Mucosa of descending colon (tissue), 3 donors: ENCODE data around the gene RASGRP2. TPM values are rescaled to one million over a fixed set of nuclear protein-coding genes. Genes with fewer than 3 reads are reported as not detected.

Source experiments
- ATAC-seq: fragments of 200-7000 bp; cut with Tn5 transposase; one replicate; pipeline ENCODE4 v1.9.1; 2020; ENCODE audit warnings: mild to moderate bottlenecking, moderate library complexity
- DNase-seq, 3 donors: peaks; one replicate each; pipeline ENCODE4 v3.0.0-alpha.2; 2020
- H3K36me3 ChIP-seq: fragments of 200-600 bp; one replicate; pipeline ENCODE4 v1.8.0; 2021; ENCODE audit warnings: low read depth, mild to moderate bottlenecking
- H3K4me1 ChIP-seq: fragments of 200-600 bp; one replicate; pipeline ENCODE4 v1.8.0; 2021; ENCODE audit warnings: low read depth, mild to moderate bottlenecking
- H3K4me3 ChIP-seq: fragments of 200-600 bp; one replicate; pipeline ENCODE4 v1.8.0; 2021; ENCODE audit warnings: mild to moderate bottlenecking
- H3K9me3 ChIP-seq: fragments of 200-600 bp; one replicate; pipeline ENCODE4 v1.8.0; 2021; ENCODE audit warnings: mild to moderate bottlenecking
- intact Hi-C, 2 donors: fragments of 100-400 bp; cut with DNase I in 1 of 2; cut with micrococcal nuclease in 1 of 2; formaldehyde crosslinking; loops; one replicate each; pipeline versions ENCODE4 v1.11.0 to v1.11.1; 2022; cut with DNase I, micrococcal nuclease
- total RNA-seq, 3 donors: library from RNA; stranded (reverse); fragmentation: NEBNext Ultra II Directional in 2 of 3; extraction: Animal tissue kit (Norgen Biotek cat#: 25700) in 2 of 3; gene quantifications; one replicate each; pipeline versions ENCODE4 v1.2.1 to v1.2.4, GENCODE V29; 2021 to 2023
- TF ChIP-seq, protein P1 (sequence below): fragments of 200-600 bp; IDR thresholded peaks from one replicate; pipeline ENCODE4 v1.8.0; 2022; ENCODE audit warnings: antibody characterized with exemption, mild to moderate bottlenecking
- donor health status: DM: no; HTN: no; CAD: no; lungs with moderate emphysema.
- donor health status: DM: no; HTN: no; CAD: no.
- donor health status: DM: no; HTN: yes; CAD: no.

Gene RASGRP2
- total RNA-seq, 3 donors from 2014 or later = 3.3 to 25.6 (median 9.7) TPM

DNA sequence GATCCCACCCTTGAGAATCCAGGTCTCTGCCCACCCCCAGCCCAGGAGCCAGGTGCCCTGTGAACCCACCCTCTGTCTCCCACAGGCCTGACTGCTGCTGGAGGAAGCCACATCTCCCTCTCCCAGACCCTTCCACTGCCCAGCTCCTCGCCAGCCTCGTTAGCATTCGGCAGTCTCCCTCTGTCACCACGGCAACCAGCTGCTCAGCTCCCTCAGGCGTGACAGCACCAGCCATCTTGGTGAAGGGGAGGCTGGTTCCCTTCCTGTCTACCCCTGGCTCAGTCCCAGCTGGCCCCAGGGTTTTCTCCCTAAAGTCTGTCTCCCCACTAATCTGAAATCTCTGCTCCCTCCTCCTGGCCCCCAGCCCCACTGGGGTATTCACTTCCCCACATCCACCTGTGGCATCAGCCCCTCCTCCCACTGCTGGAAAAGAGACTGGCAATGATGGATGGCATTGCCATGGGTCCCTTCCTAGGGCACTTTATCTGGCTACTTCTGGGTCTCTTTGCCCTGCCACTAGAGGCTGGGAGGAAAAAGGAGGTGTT lies 49.0 kb downstream of the RASGRP2 start:
- DNase-seq (no peak), ATAC-seq (no peak)
- Histone ChIP-seq H3K9me3 (no peaks in the 10 kb centered on the region), H3K4me1 (no peaks in the 10 kb centered on the region), H3K4me3 (no peak overlapping the region), H3K36me3 (no peaks in the 10 kb centered on the region)
- TF ChIP-seq, protein P1, sequence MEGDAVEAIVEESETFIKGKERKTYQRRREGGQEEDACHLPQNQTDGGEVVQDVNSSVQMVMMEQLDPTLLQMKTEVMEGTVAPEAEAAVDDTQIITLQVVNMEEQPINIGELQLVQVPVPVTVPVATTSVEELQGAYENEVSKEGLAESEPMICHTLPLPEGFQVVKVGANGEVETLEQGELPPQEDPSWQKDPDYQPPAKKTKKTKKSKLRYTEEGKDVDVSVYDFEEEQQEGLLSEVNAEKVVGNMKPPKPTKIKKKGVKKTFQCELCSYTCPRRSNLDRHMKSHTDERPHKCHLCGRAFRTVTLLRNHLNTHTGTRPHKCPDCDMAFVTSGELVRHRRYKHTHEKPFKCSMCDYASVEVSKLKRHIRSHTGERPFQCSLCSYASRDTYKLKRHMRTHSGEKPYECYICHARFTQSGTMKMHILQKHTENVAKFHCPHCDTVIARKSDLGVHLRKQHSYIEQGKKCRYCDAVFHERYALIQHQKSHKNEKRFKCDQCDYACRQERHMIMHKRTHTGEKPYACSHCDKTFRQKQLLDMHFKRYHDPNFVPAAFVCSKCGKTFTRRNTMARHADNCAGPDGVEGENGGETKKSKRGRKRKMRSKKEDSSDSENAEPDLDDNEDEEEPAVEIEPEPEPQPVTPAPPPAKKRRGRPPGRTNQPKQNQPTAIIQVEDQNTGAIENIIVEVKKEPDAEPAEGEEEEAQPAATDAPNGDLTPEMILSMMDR = no peak
- intact Hi-C loops = no loop called here

DNA sequence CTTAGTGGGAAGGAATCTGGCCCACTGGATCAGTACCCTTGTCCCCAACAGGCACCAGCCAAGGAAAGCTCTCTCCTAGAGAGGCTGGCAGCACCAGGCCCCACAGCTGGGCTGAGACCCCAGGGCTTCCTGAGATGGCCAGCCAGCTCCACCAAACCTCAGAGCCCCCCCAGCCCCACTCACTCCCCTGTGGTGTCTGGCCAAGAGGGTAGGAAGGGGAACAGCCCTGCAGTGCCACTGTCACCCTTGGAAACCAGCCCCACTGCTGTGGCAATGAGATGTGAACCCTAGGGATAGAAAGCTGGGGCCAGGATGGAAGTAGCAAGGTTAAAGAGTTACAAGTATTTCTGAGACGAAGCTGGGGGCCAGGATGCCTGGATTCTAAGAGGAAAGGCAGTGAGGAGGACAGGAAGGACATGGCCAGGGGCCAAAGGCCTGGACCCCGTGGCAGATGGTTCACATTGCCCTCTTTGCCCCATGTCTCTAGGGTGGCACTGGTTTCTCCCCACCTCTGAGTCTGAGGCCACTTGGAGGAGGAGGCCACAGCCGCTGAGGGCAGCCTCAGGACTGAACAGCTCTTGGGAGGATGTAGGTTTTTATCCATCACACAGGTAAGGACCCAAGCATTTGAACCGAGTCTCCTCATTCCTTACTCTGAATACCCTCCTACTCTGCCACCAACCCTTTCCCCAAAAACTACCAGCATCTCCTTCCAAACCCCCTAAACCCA lies 49.8 kb downstream of the RASGRP2 start:
- intact Hi-C loops = no loop called here
- H3K4me1 ChIP-seq = no peaks in the 10 kb centered on the region
- TF ChIP-seq, protein P1 = no peak
- no peaks in the 10 kb centered on the region for H3K36me3 ChIP-seq
- DNase-seq (no peak), ATAC-seq (no peak)
- H3K9me3 ChIP-seq = no peaks in the 10 kb centered on the region
- H3K4me3 ChIP-seq = no peak overlapping the region

DNA sequence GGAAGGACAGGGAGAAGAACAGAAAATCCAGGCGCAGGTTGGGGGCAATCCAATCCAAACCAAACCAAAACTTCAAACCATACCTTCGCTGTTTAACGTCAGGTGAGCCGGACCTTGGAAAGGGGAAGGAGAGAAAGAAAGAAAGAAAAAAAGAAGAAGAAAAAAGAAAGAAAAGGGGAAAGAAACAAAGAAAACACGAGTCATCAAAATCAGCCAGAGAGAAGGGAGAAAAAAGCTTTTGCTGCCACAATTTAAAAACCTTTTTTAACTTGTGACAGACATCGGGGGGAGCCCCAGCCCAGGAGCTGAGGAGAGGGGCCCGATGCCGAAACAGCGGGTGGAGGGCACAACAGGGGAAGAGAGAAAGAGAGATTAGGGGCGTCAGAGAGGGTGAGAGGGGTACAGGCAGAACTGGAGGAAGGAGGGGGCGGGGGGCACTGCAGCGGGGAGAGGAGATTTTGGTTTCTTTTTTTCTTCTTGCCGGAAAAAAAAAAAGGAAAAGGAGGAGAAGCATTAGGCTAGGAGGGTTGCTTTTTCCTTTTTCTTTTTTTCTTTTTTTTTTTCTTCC lies 51.1 kb downstream of the RASGRP2 start:
- DNase-seq = no peak
- no peak for ATAC-seq
- Histone ChIP-seq H3K36me3 (no peaks in the 10 kb centered on the region), H3K9me3 (no peaks in the 10 kb centered on the region), H3K4me3 (no peak overlapping the region), H3K4me1 (no peaks in the 10 kb centered on the region)
- intact Hi-C loops = no loop called here
- TF ChIP-seq, protein P1 = no peak

DNA sequence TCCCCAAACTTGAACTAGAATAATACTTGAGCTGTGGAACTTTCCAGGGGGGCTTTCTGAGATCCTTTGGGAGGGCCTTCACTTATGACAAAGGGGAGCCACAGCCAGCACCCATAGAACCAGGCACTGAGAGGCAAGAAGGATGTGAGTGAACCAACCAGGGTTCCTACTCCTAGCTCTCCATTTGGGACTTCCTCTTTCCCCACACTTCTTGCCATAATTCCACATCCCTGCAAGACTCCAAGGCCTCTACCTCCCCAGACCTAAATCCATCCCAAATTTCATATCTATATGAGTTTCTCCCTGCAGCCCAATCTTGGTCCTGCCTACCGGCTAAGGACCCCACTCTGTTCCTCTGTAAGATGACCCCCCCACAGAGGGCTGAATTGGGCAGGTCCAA lies 52.4 kb downstream of the RASGRP2 start:
- TF ChIP-seq, protein P1 = no peak
- intact Hi-C loops = no loop called here
- ATAC-seq (no peak), DNase-seq (no peak)
- Histone ChIP-seq H3K9me3 (no peaks in the 10 kb centered on the region), H3K4me1 (no peaks in the 10 kb centered on the region), H3K4me3 (no peak overlapping the region), H3K36me3 (no peaks in the 10 kb centered on the region)

DNA sequence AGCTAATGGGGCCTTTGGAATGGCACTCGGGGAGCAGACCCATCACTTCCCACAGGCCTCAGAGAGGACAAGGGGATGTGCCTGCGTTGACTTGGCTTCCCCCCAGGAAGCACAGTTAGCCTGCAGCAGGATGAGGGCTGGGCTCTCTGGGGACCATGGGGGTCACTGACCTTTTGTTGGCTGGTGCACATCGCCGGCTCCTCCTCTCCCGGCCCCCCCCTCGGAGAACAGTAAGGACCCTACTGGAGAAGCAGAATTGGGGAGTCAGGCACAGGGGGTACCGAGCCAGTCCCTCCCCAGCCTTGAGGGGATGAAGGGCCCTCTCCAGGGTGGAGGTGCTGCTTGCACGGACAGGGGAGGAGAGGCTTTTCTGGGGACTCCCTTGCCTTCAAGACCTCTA lies 53.7 kb downstream of the RASGRP2 start:
- DNase-seq (no peak), ATAC-seq (no peak)
- no peaks in the 10 kb centered on the region for H3K9me3 ChIP-seq
- TF ChIP-seq, protein P1 = no peak
- intact Hi-C loops = no loop called here
- no peak overlapping the region for H3K4me3 ChIP-seq
- no peaks in the 10 kb centered on the region for H3K4me1 ChIP-seq
- no peaks in the 10 kb centered on the region for H3K36me3 ChIP-seq
